M059J (cell line): Measurements from ENCODE around the gene FOXR1. TPM values are rescaled to one million over a fixed set of nuclear protein-coding genes. Genes with fewer than 3 reads are reported as not detected.

ENCODE experiments used
- DNase-seq: peaks from one replicate; pipeline ENCODE4 v3.0.0-alpha.2; 2012; ENCODE audit warnings: low read depth
- total RNA-seq: library from RNA; depleted of rRNA; stranded (reverse); fragments of >200 nt; shearing (Covaris generic); gene quantifications from 2 replicates; pipeline ENCODE4 v1.2.3, GENCODE V29; 2014; rRNA removed

Gene FOXR1
- total RNA-seq, 1 experiment from 2014 or later = not detected

DNA sequence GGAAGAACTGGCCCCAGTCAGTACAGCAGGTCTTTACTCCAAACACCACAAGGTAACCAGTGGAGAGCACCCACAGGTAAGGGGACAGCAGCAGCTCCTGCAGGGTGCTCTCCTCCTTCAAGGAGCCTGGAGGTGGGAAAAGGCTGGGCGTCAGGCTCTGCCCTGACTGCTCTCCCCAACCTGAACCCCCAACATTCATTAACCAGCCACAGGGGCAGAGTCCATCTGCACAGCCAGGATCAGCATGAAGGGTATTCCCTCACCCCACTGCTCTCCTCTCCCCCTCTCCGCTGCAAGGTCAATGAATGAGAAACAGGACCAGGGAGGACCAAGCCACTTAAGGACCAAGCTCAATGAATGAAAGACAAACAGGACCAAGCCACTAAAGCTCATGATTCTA, 55.4 kb downstream of the FOXR1 start:
- DNase-seq = no peak

DNA sequence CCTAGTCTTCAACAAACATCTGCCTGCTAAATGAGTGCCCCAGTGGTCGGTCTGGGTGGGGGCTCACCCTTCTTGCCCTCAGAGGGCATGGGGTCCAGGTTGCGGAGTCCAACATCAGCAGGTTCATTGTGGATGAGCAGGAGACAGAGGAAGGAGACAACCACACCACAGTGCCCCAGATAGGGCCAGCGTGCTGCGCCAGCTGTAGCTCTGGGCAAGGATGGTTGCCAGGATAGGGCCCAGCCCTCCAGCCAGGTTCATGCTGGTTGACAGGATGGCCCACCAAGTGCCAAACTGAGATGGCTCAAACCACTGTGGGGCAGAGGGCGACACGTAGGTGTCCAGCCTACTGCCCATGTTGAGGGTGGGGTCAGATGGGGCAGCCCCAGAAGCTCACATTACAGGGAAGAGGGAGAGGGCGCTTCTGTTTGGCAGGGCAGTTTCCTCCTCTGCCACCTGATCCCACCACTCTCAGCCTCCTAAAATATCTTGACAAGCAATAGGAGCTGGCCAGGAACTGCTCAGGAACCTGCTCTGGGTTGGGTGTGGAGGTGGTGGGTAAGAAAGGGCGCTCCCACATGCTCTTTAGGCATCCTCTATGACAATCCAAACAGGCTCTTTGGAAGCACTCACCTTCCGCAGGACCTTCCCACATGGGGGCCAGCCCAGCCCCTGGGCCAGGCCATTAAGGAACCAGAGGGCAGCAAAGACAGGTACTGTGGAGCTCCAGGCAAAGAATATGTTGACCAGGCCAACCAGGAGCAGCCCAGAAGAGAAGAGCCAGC, 56.2 kb downstream of the FOXR1 start:
- no peak for DNase-seq

DNA sequence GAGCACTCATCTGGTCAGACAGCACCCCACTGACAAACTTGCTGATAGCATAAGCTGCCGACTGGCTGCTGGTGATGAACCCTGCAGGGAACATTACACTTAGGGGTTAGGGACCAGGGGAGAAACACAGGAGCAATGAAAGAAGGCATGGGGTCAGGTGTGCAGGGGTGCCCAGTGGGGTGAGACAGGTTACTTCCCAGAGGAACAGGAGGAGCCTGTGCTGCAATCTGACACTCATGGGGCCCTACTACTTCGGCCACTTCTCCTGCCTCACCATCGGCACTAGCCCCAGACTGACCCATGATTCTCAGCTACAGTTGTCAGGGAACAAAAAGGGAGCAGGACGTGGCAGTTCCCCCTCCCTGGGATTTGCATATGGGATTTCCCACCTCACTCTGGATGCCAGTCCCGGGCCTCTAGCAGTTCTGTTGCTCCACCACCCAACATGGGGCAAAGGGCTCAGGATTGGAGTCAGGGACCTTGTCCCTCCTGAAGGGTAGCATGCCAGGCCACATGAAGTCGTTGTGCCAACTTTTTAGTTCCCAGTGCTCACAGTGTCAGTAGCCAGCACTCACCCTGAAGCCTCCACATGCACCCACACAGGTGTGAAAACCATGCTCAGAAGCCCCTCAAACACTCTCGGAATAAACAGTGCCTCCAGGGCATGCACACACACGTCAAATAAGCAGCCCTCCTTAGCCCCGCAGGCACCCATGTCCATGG, 56.9 kb downstream of the FOXR1 start:
- DNase-seq = no peak

DNA sequence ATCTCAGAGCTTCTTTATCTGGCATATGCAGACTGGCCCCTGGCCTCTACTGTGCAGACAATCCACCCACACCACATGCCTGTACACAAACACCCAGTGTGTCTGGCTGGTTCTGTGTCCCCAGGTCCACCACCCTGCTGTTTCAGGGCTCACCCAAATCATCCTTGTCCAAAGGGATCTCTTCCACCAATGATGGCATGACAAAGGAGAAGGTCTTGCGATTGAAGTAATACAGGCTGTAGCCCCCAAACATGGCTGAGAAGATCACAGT, 57.4 kb downstream of the FOXR1 start:
- DNase-seq = no peak

DNA sequence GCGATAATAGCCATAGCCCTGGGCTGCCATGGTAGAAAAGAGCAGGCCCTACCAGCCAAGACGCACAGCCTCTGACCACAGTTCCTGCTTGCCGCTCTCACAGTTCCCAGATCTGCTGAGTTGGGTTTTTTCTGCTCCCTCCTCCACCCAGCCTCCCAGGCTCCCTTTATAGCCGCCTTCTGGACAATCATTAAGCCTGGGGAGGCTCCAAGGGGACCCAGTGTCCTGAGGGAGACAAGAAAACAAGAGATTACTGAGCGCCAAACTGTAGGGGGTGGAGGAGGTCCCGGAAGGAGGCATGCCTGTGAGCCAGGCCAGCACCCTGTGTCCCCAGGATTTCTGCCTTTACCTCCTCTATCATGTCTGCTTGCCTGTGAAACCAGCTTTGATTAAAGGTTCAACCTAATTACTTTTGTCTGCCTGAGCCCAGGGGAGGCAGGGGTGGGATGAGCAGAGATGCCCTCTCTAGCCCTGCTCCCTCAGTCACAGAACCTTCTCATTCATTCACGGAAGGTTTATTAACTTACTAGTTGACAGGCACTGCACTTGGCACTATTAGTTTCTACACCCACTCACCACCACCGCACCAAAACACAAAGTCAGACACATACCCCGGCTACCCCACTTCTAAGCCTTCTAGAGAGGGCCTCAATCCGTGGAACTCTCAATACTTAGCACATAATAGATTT, 57.9 kb downstream of the FOXR1 start:
- no peak for DNase-seq

DNA sequence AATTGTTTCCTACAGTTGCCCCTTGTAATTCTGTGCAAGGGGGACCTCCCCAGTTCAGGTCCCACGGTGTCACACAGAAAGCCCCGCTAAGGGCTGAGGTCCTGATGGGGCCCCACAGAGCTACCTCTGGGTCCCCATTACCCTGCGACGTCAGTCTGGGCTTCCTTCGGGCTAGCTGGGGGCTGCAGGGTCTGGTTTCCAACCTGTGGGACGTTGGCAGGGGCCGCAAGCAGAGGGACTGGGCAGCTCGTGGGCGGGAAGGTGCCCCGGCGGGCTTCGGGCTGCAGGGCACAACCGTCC, 58.4 kb downstream of the FOXR1 start:
- DNase-seq = no peak

DNA sequence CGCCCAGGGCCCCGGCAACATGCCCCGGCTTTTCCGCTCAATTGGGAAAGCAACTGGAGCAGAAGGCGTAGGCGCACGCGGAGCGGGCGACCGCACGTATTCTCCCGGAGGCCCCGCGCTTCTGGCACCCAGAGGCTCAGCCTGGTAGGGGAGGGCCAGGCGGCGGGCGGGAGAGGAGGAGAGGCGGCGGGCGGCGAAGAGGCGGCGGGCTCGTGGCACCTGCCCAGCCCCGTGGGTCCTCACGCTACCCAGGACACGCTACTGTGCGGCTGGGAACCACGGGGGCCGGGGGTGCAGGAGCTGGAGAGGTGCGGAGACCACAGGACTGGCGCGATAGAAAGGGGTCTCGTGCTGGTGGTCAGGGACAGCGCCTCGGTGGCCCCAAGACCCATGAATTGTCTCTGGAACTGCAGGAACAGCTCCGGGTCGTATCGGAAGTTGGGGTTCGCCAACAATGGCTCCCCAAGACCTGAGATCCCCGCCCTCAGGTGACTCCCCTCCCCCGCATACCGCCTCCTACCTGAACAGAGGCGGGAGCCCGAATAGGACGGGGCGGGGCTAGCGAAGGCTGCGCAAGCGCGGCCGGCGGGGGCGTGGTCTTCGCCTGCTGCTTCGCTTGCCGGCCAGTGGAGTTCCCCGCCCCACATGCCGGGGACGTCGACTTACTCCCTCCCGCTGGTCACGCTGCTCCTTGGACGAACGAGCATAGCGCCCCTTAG, 58.9 kb downstream of the FOXR1 start, which contains the start of gene SLC37A4:
Gene SLC37A4, minus strand, starts transcription at position 549 of the 719 bp plus-strand sequence.
- DNase-seq = peak; percentile 96

Other genes starting within 250 kb of the FOXR1 start
- gene DDX6, start 180.6 kb upstream of the FOXR1 start, total RNA-seq = 42.2 and 70.8 TPM in 2 replicates
- gene CXCR5, start 87.9 kb upstream of the FOXR1 start, total RNA-seq = not detected in 2 replicates
- 15.9 and 27.4 TPM in 2 replicates for gene BCL9L, start 45.8 kb upstream of the FOXR1 start, total RNA-seq
- not detected in 2 replicates for gene UPK2, start 15.5 kb upstream of the FOXR1 start, total RNA-seq
- gene CENATAC, start 26.4 kb downstream of the FOXR1 start, total RNA-seq = 12.8 and 16.3 TPM in 2 replicates
- gene RPS25, start 46.6 kb downstream of the FOXR1 start, total RNA-seq = 1,736 and 1,882 TPM in 2 replicates
- 114 and 143 TPM in 2 replicates for gene TRAPPC4, start 47.0 kb downstream of the FOXR1 start, total RNA-seq
- gene SLC37A4, start 59.1 kb downstream of the FOXR1 start, total RNA-seq = 26.5 and 29.5 TPM in 2 replicates
- gene HYOU1, start 85.4 kb downstream of the FOXR1 start, total RNA-seq = 152 and 234 TPM in 2 replicates
- gene VPS11, start 96.1 kb downstream of the FOXR1 start, total RNA-seq = 18.9 and 20.9 TPM in 2 replicates
- gene HMBS, start 113.1 kb downstream of the FOXR1 start, total RNA-seq = 17.2 and 18.5 TPM in 2 replicates
- gene DPAGT1, start 130.1 kb downstream of the FOXR1 start, total RNA-seq = 42.1 and 50.9 TPM in 2 replicates
- gene C2CD2L, start 135.6 kb downstream of the FOXR1 start, total RNA-seq = 7.1 and 10.3 TPM in 2 replicates
- gene HINFP, start 149.8 kb downstream of the FOXR1 start, total RNA-seq = 10.8 and 20.1 TPM in 2 replicates
- gene ABCG4, start 177.3 kb downstream of the FOXR1 start, total RNA-seq = 0.49 TPM in 1 of 2 replicates, not detected in the other
- gene NLRX1, start 197.0 kb downstream of the FOXR1 start, total RNA-seq = 15.9 and 16.8 TPM in 2 replicates
- gene NHERF4, start 213.7 kb downstream of the FOXR1 start, total RNA-seq = not detected in 2 replicates
- 9.0 and 18.8 TPM in 2 replicates for gene CBL, start 234.6 kb downstream of the FOXR1 start, total RNA-seq